Raji (cell line): ENCODE measurements around the gene GALNT7.

Experiments
- POLR2A ChIP-seq: IDR thresholded peaks from 2 replicates; pipeline ENCODE4 v1.6.1; 2011; ENCODE audit warnings: low read depth, low read length, control low read depth; ENCODE audit not compliant: insufficient read depth

Gene GALNT7

GRCh38 chr4:173346074-173346473 is 177.5 kb downstream of the GALNT7 start:
- no peak for TF ChIP-seq POLR2A

DNA sequence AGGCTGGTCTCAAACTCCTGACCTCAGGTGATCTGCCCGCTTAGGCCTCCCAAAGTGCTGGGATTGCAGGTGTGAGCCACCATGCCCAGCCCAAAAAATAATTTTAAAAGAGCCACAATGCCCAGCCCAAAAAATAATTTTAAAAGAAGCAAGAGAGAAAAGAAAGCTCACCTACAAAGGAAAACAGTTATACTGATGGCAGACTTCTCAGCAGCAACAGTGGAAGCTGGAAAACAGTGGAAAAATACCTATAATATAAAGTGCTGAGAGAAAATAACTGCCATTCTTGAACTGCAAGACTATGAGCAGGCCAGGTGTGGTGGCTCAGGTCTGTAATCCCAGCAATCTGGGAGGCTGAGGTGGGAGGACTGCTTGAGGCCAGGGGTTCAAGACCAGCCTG is 178.9 kb downstream of the GALNT7 start:
- TF ChIP-seq POLR2A: no peak

GRCh38 chr4:173357939-173358338 is 189.3 kb downstream of the GALNT7 start:
- TF ChIP-seq POLR2A: no peak

- TF ChIP-seq POLR2A: no peak
Observed at GRCh38 chr4:173360587-173361221, 192.1 kb downstream of the GALNT7 start.

- TF ChIP-seq POLR2A: no peak
Observed at GRCh38 chr4:173362666-173363065, 194.1 kb downstream of the GALNT7 start.

DNA sequence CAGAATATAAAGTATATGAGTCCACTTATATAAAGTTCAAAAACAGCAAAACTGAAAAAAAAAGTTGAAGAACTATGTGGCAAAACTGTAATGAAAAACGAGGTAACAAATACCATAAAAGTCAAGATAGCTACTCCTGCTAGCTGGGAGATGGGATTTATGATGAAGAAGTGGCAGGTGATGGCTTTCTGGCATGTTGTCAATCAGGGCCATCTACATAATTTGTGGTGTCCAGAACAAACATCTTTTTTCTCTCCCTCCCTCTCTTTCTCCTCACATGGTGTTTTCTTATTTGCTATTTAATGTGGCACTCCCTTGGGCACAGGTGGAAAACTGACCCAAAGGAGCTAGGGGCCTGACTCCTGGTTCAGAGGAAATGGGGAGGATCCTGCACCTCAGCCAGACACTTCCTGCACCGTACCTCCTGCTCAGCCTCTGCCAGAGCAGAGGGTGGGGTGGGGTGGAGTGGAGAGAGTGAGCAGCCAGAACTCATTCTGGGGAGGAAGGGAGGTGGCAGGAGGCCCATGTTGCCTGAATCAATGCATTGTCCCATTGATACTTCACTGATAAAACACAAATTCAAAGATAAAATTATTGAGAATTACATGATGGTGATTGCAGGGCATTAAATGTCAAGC is 196.9 kb downstream of the GALNT7 start:
- no peak for TF ChIP-seq POLR2A

GRCh38 chr4:173367285-173367684 is 198.7 kb downstream of the GALNT7 start:
- no peak for TF ChIP-seq POLR2A

DNA sequence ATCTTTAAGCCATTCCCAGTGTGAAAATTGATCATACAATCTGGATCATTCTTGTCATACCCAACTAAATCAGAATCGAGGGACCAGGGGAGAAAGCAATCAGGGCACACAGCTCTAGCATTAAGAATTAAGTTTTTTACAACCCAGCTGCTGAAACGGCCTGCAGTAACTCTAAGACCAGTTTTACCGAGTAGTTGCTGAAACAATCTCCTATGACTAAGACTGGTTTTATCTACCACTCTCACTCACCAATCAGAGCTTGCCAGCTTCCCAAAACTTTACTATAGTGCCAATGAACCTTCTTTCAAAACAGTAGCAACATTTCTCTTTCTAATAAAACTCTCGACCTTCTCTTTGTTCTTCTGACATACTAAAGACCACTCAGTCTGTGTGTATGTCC is 199.3 kb downstream of the GALNT7 start:
- no peak for TF ChIP-seq POLR2A

- no peak; the same call in 1 of the 2 replicates for TF ChIP-seq POLR2A
Observed at GRCh38 chr4:173370130-173370476, 201.5 kb downstream of the GALNT7 start.

DNA sequence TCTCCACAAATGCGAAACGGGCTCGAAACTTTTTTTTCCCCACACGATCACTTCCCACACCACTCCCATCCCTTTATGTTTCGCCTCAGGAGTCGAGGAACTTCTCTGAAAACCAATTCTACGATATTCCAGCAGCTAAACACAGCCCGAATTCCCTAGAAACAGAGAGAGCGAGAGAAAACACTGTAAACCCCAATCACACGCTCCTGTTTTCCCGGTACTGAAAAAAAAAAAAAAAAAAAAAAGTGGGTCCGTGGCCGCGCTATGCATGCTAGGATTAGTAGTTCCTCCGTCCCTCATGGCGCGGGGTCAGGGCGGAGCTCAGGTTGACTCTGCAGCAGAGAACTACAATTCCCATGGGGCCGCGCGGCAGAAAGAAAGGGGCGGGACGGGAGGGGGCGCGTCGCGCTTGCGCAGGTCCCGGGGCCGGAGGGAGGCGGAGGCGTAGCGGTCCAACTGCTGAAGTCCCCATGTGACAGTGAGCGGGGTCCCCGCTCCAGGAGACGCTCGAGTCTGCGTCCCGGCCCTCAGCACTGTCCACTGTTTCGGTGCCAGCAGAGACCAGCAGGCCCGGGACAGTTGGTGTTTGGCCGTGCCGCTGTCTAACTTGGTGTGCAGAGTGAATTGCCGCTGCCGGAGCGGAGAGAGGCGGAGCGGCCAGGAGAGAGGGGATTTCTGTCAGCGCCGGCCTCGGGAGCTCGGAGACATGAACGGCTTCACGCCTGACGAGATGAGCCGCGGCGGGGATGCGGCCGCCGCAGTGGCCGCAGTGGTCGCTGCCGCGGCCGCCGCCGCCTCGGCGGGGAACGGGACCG is 202.1 kb downstream of the GALNT7 start, which contains the start of gene SAP30:
Gene SAP30 (plus strand): TSS at position 478 of the 815 bp plus-strand sequence. CDS start 229 bp downstream, at position 707.
- TF ChIP-seq POLR2A: peak; percentile 100

GRCh38 chr4:173371292-173372192 is 202.9 kb downstream of the GALNT7 start:
- no peak for TF ChIP-seq POLR2A
